Stimulated activated CD8-positive, alpha-beta memory T cell treated with anti-CD3 and anti-CD28 coated beads, Interleukin-12 subunit alpha, Interleukin-12 subunit beta, amount 100 ng/mL, for 4 hours (primary cell): ENCODE data around the gene COPG1.
"Not testable (repeated sequence)": the region's sequence is repeated elsewhere in the genome, so short reads cannot be mapped to it uniquely, and the experiment has no call there.

Source experiments
- DNase-seq: peaks from one replicate; pipeline ENCODE4 v3.0.0-alpha.2; 2020; ENCODE audit warnings: low read depth

The COPG1 gene

GRCh38 chr3:129245141-129245540 lies 4.3 kb upstream of the COPG1 start:
- DNase-seq = no peak

GRCh38 chr3:129245641-129246306 lies 3.6 kb upstream of the COPG1 start:
- DNase-seq = peak; percentile 38

GRCh38 chr3:129246636-129247035 lies 2.8 kb upstream of the COPG1 start:
- no peak for DNase-seq

- no peak for DNase-seq
Observed at GRCh38 chr3:129248286-129248979, 973 bp upstream of the COPG1 start.

- no peak for DNase-seq
Observed at GRCh38 chr3:129252748-129253147, 3.3 kb downstream of the COPG1 start.

- DNase-seq = no peak
Observed at GRCh38 chr3:129254536-129255230, 5.3 kb downstream of the COPG1 start.

- no peak for DNase-seq
Observed at GRCh38 chr3:129256270-129256669, 6.9 kb downstream of the COPG1 start.

GRCh38 chr3:129257609-129258008 lies 8.2 kb downstream of the COPG1 start:
- DNase-seq = no peak

GRCh38 chr3:129259612-129260477 lies 10.4 kb downstream of the COPG1 start:
- DNase-seq = no peak

GRCh38 chr3:129260606-129261005 lies 11.2 kb downstream of the COPG1 start:
- DNase-seq = no peak

GRCh38 chr3:129261894-129262293 lies 12.5 kb downstream of the COPG1 start:
- DNase-seq = no peak

- no peak for DNase-seq
Observed at GRCh38 chr3:129263161-129263910, 13.9 kb downstream of the COPG1 start.

- DNase-seq = not testable (repeated sequence)
Observed at GRCh38 chr3:129264994-129265393, 15.6 kb downstream of the COPG1 start.

GRCh38 chr3:129266651-129267050 lies 17.2 kb downstream of the COPG1 start:
- no peak for DNase-seq

GRCh38 chr3:129268396-129268795 lies 19.0 kb downstream of the COPG1 start:
- no peak for DNase-seq

GRCh38 chr3:129271674-129272073 lies 22.3 kb downstream of the COPG1 start:
- DNase-seq = no peak

GRCh38 chr3:129276385-129276784 lies 27.0 kb downstream of the COPG1 start:
- no peak for DNase-seq

- no peak for DNase-seq
Observed at GRCh38 chr3:129277829-129278271, 28.4 kb downstream of the COPG1 start.

- DNase-seq = peak; percentile 91
Observed at GRCh38 chr3:129278439-129278965, 29.1 kb downstream of the COPG1 start, which contains the start of gene HMCES. Gene HMCES (plus strand): TSS chr3:129278870. CDS start chr3:129279733, 863 bp downstream.

- peak; percentile 43 for DNase-seq
Observed at GRCh38 chr3:129278966-129279906, 29.8 kb downstream of the COPG1 start.
